DMS114 treated with DMSO at 0.1 percent for 48 hours (cell line): ENCODE measurements around the gene BCAR1.
"Not testable (repeated sequence)": the region's sequence is repeated elsewhere in the genome, so short reads cannot be mapped to it uniquely, and the experiment has no call there.

Experiments
- DNase-seq: peaks from one replicate; lab custom pipeline; 2025; ENCODE audit not compliant: unreplicated experiment; lab: John Stamatoyannopoulos, UW

Gene BCAR1

GRCh38 chr16:75226550-75227360 lies 24.7 kb downstream of the BCAR1 start:
- no peak for DNase-seq

GRCh38 chr16:75225678-75226515 lies 25.5 kb downstream of the BCAR1 start:
- DNase-seq: no peak

- no peak for DNase-seq
Measured at GRCh38 chr16:75225092-75225491, 26.3 kb downstream of the BCAR1 start.

- no peak for DNase-seq
Measured at GRCh38 chr16:75224306-75225082, 26.9 kb downstream of the BCAR1 start.

- DNase-seq: not testable (repeated sequence)
Measured at GRCh38 chr16:75223129-75223528, 28.3 kb downstream of the BCAR1 start.

- no peak for DNase-seq
Measured at GRCh38 chr16:75222271-75222783, 29.1 kb downstream of the BCAR1 start.

- DNase-seq: no peak
Measured at GRCh38 chr16:75219838-75220237, 31.6 kb downstream of the BCAR1 start.

- DNase-seq: no peak
Measured at GRCh38 chr16:75219088-75219487, 32.3 kb downstream of the BCAR1 start.

GRCh38 chr16:75218256-75219076 lies 33.0 kb downstream of the BCAR1 start, which contains the start of gene CTRB1:
Gene CTRB1, plus strand, starts transcription at chr16:75218988. Its CDS starts 20 bp downstream, at chr16:75219008.
- no peak for DNase-seq

- DNase-seq: no peak
Measured at GRCh38 chr16:75217389-75217851, 34.0 kb downstream of the BCAR1 start.

- no peak for DNase-seq
Measured at GRCh38 chr16:75216576-75216975, 34.8 kb downstream of the BCAR1 start.

- no peak for DNase-seq
Measured at GRCh38 chr16:75216127-75216526, 35.3 kb downstream of the BCAR1 start.

GRCh38 chr16:75211286-75211685 lies 40.1 kb downstream of the BCAR1 start:
- not testable (repeated sequence) for DNase-seq

GRCh38 chr16:75209944-75210343 lies 41.5 kb downstream of the BCAR1 start:
- DNase-seq: no peak

- not testable (repeated sequence) for DNase-seq
Measured at GRCh38 chr16:75209514-75209913, 41.9 kb downstream of the BCAR1 start.

- no peak for DNase-seq
Measured at GRCh38 chr16:75208861-75209505, 42.4 kb downstream of the BCAR1 start.

GRCh38 chr16:75208242-75208825 lies 43.1 kb downstream of the BCAR1 start:
- no peak for DNase-seq

- no peak for DNase-seq
Measured at GRCh38 chr16:75207831-75208230, 43.6 kb downstream of the BCAR1 start.
